Thyroid gland (tissue), 4 donors: ENCODE data around the gene UNKL.

ENCODE experiments used
- POLR2A ChIP-seq, 2 donors: fragments of 450-650 bp; IDR thresholded peaks; one replicate each; pipeline ENCODE4 v1.6.1; 2017; ENCODE audit warnings: antibody characterized with exemption in 2 of 2, mild to moderate bottlenecking in 2 of 2, moderate library complexity in 1 of 2
- TF ChIP-seq, protein P1 (sequence below), 6 experiments: fragments of 200-600 bp in 3 of 6; fragments of 450-650 bp in 3 of 6; sonication (generic) in 3 of 6; IDR thresholded peaks; one replicate each; pipeline ENCODE4 v1.5.1; 2016 to 2019; ENCODE audit warnings: antibody characterized with exemption in 6 of 6, mild to moderate bottlenecking in 2 of 6, inconsistent platforms in 1 of 6, moderate library complexity in 1 of 6

DNA sequence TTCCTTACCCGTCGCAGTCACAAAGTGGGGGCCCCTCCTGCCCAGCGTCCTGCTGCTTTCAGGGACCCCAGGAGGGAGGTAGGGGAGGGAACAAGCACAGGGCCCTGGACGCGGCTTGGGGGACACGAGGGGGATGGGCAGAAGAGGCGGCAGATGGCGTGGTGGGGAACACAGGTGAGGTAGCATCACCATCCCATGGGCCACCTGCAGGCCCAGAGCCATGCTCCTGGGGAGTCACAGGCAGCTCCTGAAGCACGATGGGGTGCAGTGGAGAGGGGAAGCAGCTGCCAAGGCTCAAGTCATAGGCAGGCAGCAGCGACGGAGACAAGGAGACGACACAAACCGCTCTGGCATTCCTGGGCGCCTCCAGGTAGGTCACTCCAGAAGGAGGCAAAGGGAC lies 10.8 kb downstream of the UNKL start:
- TF ChIP-seq POLR2A (IDR thresholded peaks at IDR 0.05): no peak
- TF ChIP-seq, protein P1, sequence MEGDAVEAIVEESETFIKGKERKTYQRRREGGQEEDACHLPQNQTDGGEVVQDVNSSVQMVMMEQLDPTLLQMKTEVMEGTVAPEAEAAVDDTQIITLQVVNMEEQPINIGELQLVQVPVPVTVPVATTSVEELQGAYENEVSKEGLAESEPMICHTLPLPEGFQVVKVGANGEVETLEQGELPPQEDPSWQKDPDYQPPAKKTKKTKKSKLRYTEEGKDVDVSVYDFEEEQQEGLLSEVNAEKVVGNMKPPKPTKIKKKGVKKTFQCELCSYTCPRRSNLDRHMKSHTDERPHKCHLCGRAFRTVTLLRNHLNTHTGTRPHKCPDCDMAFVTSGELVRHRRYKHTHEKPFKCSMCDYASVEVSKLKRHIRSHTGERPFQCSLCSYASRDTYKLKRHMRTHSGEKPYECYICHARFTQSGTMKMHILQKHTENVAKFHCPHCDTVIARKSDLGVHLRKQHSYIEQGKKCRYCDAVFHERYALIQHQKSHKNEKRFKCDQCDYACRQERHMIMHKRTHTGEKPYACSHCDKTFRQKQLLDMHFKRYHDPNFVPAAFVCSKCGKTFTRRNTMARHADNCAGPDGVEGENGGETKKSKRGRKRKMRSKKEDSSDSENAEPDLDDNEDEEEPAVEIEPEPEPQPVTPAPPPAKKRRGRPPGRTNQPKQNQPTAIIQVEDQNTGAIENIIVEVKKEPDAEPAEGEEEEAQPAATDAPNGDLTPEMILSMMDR (IDR thresholded peaks at IDR 0.05): no peak
